Head of caudate nucleus (tissue), 42 donors: ENCODE measurements around the gene SLC9A5.

ENCODE experiments used
- DNase-seq, 42 donors: peaks; one replicate each; pipeline versions ENCODE4 v3.0.0 to v3.0.0-alpha.2; 2020 to 2021; ENCODE audit warnings: mixed read lengths in 7 of 42
- intact Hi-C: fragments of 100-400 bp; cut with DNase I; formaldehyde crosslinking; loops from one replicate; pipeline ENCODE4 v1.15.0; 2022

SLC9A5 gene

GRCh38 chr16:67236563-67237395 lies 12.0 kb upstream of the SLC9A5 start:
- peak; percentile 49 to 96 (median 83) for DNase-seq
- intact Hi-C loops: no loop called here

GRCh38 chr16:67237396-67238277 lies 11.1 kb upstream of the SLC9A5 start:
- no peak for DNase-seq
- intact Hi-C loops: no loop called here

- no peak for DNase-seq
- intact Hi-C loops: no loop called here
Observed at GRCh38 chr16:67238278-67238575, 10.6 kb upstream of the SLC9A5 start.

GRCh38 chr16:67238806-67239470 lies 9.8 kb upstream of the SLC9A5 start:
- intact Hi-C loops: no loop called here
- no peak for DNase-seq

GRCh38 chr16:67240506-67240905 lies 8.3 kb upstream of the SLC9A5 start:
- intact Hi-C loops: no loop called here
- peak in 2 of 42 donors; percentile 18 to 31 for DNase-seq

GRCh38 chr16:67241008-67241900 lies 7.5 kb upstream of the SLC9A5 start:
- intact Hi-C loops: no loop called here
- DNase-seq: peak in 15 of 42 donors; percentile 20 to 68 (median 40)

GRCh38 chr16:67242138-67242730 lies 6.5 kb upstream of the SLC9A5 start:
- DNase-seq: no peak
- intact Hi-C loops: no loop called here

GRCh38 chr16:67243481-67243880 lies 5.3 kb upstream of the SLC9A5 start:
- intact Hi-C loops: no loop called here
- DNase-seq: peak in 8 of 42 donors; percentile 27 to 62 (median 44)

GRCh38 chr16:67244387-67245185 lies 4.2 kb upstream of the SLC9A5 start:
- DNase-seq: peak in 30 of 42 donors; percentile 18 to 77 (median 50)
- intact Hi-C loops: no loop called here

GRCh38 chr16:67245186-67245585 lies 3.6 kb upstream of the SLC9A5 start:
- no peak for DNase-seq

GRCh38 chr16:67245674-67246080 lies 3.1 kb upstream of the SLC9A5 start:
- intact Hi-C loops: no loop called here
- peak in 1 of 42 donors; percentile 37 for DNase-seq

More at GRCh38 chr16:67245186-67245585, 3.6 kb upstream of the SLC9A5 start:
- intact Hi-C loops: no loop called here

- peak in 40 of 42 donors; percentile 24 to 81 (median 66) for DNase-seq
- intact Hi-C loops: no loop called here
Observed at GRCh38 chr16:67246081-67246755, 2.6 kb upstream of the SLC9A5 start.

- intact Hi-C loops: no loop called here
- peak in 7 of 42 donors; percentile 17 to 46 (median 33) for DNase-seq
Observed at GRCh38 chr16:67246756-67247191, 2.0 kb upstream of the SLC9A5 start.

GRCh38 chr16:67247192-67248072 lies 1.3 kb upstream of the SLC9A5 start, which contains the start of gene FHOD1:
Gene FHOD1 (minus strand): TSS chr16:67247481. CDS start chr16:67247410, 71 bp downstream.
- DNase-seq: peak; percentile 89 to 98 (median 96)
- intact Hi-C loops: no loop called here

- no peak for DNase-seq
- intact Hi-C loops: no loop called here
Observed at GRCh38 chr16:67248073-67248400, 742 bp upstream of the SLC9A5 start.
